ENCODE results near the gene ATP2C2. TPM values are rescaled to one million over a fixed set of nuclear protein-coding genes. Genes with fewer than 3 reads are reported as not detected.
"Not testable (repeated sequence)": the region's sequence is repeated elsewhere in the genome, so short reads cannot be mapped to it uniquely, and the experiment has no call there.

The ATP2C2 gene
- total RNA-seq, 1 experiment from 2014 or later: not detected

GRCh38 chr16:84340325-84341040 is 27.9 kb upstream of the ATP2C2 start:
- DNase-seq (ENCODE audit: low spot score): no peak

GRCh38 chr16:84341528-84342295 is 26.6 kb upstream of the ATP2C2 start:
- DNase-seq (ENCODE audit: low spot score): no peak

- not testable (repeated sequence) for DNase-seq (ENCODE audit: low spot score)
Observed at GRCh38 chr16:84343800-84344199, 24.5 kb upstream of the ATP2C2 start.

- no peak for DNase-seq (ENCODE audit: low spot score)
Observed at GRCh38 chr16:84344781-84345180, 23.6 kb upstream of the ATP2C2 start.

- DNase-seq (ENCODE audit: low spot score): no peak
Observed at GRCh38 chr16:84347161-84347560, 21.2 kb upstream of the ATP2C2 start.

- no peak for DNase-seq (ENCODE audit: low spot score)
Observed at GRCh38 chr16:84348386-84348888, 19.9 kb upstream of the ATP2C2 start.

GRCh38 chr16:84349862-84350684 is 18.3 kb upstream of the ATP2C2 start:
- DNase-seq (ENCODE audit: low spot score): no peak

- DNase-seq (ENCODE audit: low spot score): no peak
Observed at GRCh38 chr16:84350685-84351400, 17.5 kb upstream of the ATP2C2 start.

GRCh38 chr16:84351630-84352029 is 16.7 kb upstream of the ATP2C2 start:
- no peak for DNase-seq (ENCODE audit: low spot score)

- no peak for DNase-seq (ENCODE audit: low spot score)
Observed at GRCh38 chr16:84354306-84354705, 14.0 kb upstream of the ATP2C2 start.

- DNase-seq (ENCODE audit: low spot score): no peak
Observed at GRCh38 chr16:84355149-84355548, 13.2 kb upstream of the ATP2C2 start.

GRCh38 chr16:84356176-84356575 is 12.2 kb upstream of the ATP2C2 start:
- no peak for DNase-seq (ENCODE audit: low spot score)

GRCh38 chr16:84356591-84357116 is 11.7 kb upstream of the ATP2C2 start:
- DNase-seq (ENCODE audit: low spot score): peak; percentile 36

GRCh38 chr16:84357191-84357651 is 11.1 kb upstream of the ATP2C2 start:
- DNase-seq (ENCODE audit: low spot score): peak; percentile 63

GRCh38 chr16:84358601-84359295 is 9.6 kb upstream of the ATP2C2 start:
- DNase-seq (ENCODE audit: low spot score): no peak

- DNase-seq (ENCODE audit: low spot score): no peak
Observed at GRCh38 chr16:84359326-84359725, 9.0 kb upstream of the ATP2C2 start.

GRCh38 chr16:84360170-84360569 is 8.2 kb upstream of the ATP2C2 start:
- peak; percentile 81 for DNase-seq (ENCODE audit: low spot score)

GRCh38 chr16:84360748-84361147 is 7.6 kb upstream of the ATP2C2 start:
- no peak for DNase-seq (ENCODE audit: low spot score)

GRCh38 chr16:84361546-84361945 is 6.8 kb upstream of the ATP2C2 start:
- DNase-seq (ENCODE audit: low spot score): no peak

- DNase-seq (ENCODE audit: low spot score): no peak
Observed at GRCh38 chr16:84362471-84362941, 5.8 kb upstream of the ATP2C2 start.
